Hematopoietic multipotent progenitor cell treated with erythropoietin and hydrocortisone succinate and interleukin-3 and kit ligand, for 8 days (in vitro differentiated cells): ENCODE data around the gene NME2.

ENCODE experiments used
- DNase-seq: peaks from one replicate; pipeline ENCODE4 v3.0.0-alpha.2; 2015

Gene NME2

DNA sequence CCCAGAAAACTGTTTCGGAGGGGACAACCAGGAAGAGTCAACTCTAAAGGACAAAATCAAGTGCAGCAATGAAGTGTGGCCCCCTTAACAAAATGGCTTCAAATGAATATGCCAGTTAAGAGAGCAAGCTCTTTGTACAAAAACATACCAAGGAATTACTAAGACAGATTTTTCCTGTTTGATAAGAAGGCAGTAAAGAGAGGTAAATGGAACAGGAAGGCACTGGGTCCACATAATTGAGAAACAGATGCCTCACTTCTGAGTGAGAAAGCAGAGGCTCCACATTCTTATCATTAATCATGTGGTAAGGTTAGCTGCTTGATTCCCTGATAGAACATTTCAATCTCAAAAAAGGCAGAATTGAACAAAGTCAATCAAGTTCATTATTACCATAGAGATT is 48.7 kb downstream of the NME2 start:
- DNase-seq, result no peak

DNA sequence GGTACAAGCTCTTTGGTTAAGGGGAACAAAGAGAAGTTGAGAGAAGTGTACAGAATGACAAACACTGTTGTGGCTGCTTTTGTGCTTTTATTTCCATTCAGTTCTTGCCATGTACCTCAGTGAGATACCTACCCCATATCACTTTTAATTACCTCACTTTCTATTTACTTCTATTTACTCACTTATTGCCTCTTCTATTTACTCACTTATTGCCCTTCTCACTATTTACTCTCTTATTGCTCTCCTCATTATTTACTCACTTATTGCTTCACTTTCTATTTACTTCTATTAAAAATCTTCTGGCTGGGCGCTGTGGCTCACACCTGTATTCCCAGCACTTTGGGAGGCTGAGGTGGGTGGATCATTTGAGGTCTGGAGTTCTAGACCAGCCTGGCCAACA is 51.7 kb downstream of the NME2 start:
- no peak for DNase-seq

DNA sequence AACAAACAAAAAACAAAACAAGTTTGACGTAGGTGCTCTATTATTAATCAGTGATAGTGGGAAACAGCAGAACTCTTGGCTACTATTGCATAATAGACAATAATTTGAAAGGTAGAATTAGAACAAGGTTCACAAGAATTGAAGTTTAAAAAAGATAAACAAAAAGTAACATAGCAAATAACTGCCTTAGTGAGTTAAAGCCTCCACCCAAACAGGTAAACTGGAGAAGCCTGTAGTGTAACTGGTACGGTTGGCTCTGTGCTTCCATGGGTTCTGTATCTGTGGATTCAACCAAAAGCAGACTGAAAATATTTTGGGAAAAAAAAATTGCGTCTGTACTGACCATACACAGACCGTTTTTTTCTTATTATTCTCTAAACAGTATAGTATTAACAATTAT is 55.1 kb downstream of the NME2 start:
- DNase-seq, result no peak
